HCT116 (cell line): Measurements from ENCODE around the gene MIF. TPM values are rescaled to one million over a fixed set of nuclear protein-coding genes. Genes with fewer than 3 reads are reported as not detected.

Experiments
- ATAC-seq: fragments of 200-7000 bp; cut with Tn5 transposase; 2 replicates; pipeline ENCODE4 v1.9.1; 2020; ENCODE audit warnings: mild to moderate bottlenecking, moderate library complexity
- BruUV-seq: library from RNA; stranded (reverse); fragments of 400-500 nt; replicated peaks from 2 replicates; lab custom pipeline; 2021; lab: Mats Ljungman, UMichigan
- CTCF ChIA-PET: fragments of 300-600 bp; sonication (Branson Sonifier 250); formaldehyde crosslinking; loops from one replicate; lab custom pipeline; 2021; ENCODE audit warnings: antibody characterized with exemption; lab: Charles Lee
- POLR2A ChIA-PET: fragments of 300-600, 350-600 bp; sonication (Branson Sonifier 250); formaldehyde crosslinking; loops from one replicate; lab custom pipeline; 2021; ENCODE audit warnings: antibody characterized with exemption; lab: Charles Lee
- RAD21 ChIA-PET, 2 experiments: fragments of 300-600 bp; sonication (Branson Sonifier 250); formaldehyde crosslinking; loops; one replicate each; lab custom pipeline; 2023; ENCODE audit warnings: low total read pairs in 2 of 2; ENCODE audit not compliant: uncharacterized antibody in 2 of 2, unreplicated experiment in 2 of 2, low non-redundant PET in 1 of 2; lab: Charles Lee
- DNase-seq: peaks from one replicate; pipeline ENCODE4 v3.0.0-alpha.2; 2010; ENCODE audit warnings: low read depth, low spot score
- H2AFZ ChIP-seq: fragments of 200-600 bp; shearing (Covaris generic), sonication (generic); 2 replicates; pipeline ENCODE4 v1.6.1; 2017; ENCODE audit warnings: low read depth, mixed run types, mixed read lengths, antibody characterized with exemption, low read length; ENCODE audit not compliant: poor library complexity, severe bottlenecking
- H3K27ac ChIP-seq: 2 replicates; pipeline ENCODE4 v1.5.1; 2012; ENCODE audit warnings: low read depth, low read length
- H3K27me3 ChIP-seq: fragments of 200-600 bp; sonication (generic); 2 replicates; pipeline ENCODE4 v1.6.1; 2016; ENCODE audit warnings: mixed run types, low read length, mixed read lengths; ENCODE audit not compliant: insufficient read depth
- H3K36me3 ChIP-seq, 2 experiments: fragments of 200-500 bp in 1 of 2; fragments of 200-600 bp in 1 of 2; sonication (Bioruptor generic) in 1 of 2; sonication (generic) in 1 of 2; 2 replicates each; pipeline versions ENCODE4 v1.5.1 to v1.6.1; 2014 to 2016; ENCODE audit warnings: low read length in 2 of 2, inconsistent platforms in 1 of 2, mixed read lengths in 1 of 2, mixed run types in 1 of 2; ENCODE audit not compliant: insufficient read depth in 2 of 2, control insufficient read depth in 1 of 2
- H3K4me1 ChIP-seq, 2 experiments: fragments of 200-600 bp in 1 of 2; sonication (generic) in 1 of 2; 2 replicates each; pipeline versions ENCODE4 v1.5.1 to v1.6.1; 2012 to 2017; ENCODE audit warnings: low read length in 2 of 2, inconsistent platforms in 1 of 2, mild to moderate bottlenecking in 1 of 2, mixed read lengths in 1 of 2, mixed run types in 1 of 2, moderate library complexity in 1 of 2; ENCODE audit not compliant: insufficient read depth in 2 of 2, control insufficient read depth in 1 of 2
- H3K4me2 ChIP-seq: fragments of 200-600 bp; sonication (generic); 2 replicates; pipeline ENCODE4 v1.6.1; 2017; ENCODE audit warnings: mixed run types, low read length, mixed read lengths
- H3K4me3 ChIP-seq, 2 experiments: fragments of 200-600 bp in 1 of 2; sonication (generic) in 1 of 2; replicated peaks in 1 of 2; 2 replicates each; pipeline ENCODE4 v1.5.1; 2011 to 2016; ENCODE audit warnings: low read length in 2 of 2, control low read depth in 1 of 2, low read depth in 1 of 2, mild to moderate bottlenecking in 1 of 2, mixed read lengths in 1 of 2, mixed run types in 1 of 2
- H3K79me2 ChIP-seq: fragments of 200-600 bp; sonication (generic); 2 replicates; pipeline ENCODE4 v1.6.1; 2017; ENCODE audit warnings: mild to moderate bottlenecking, mixed run types, low read length, moderate library complexity, mixed read lengths; ENCODE audit not compliant: insufficient read depth
- H3K9ac ChIP-seq: fragments of 200-600 bp; sonication (generic); 2 replicates; pipeline ENCODE4 v1.6.1; 2016; ENCODE audit warnings: low read length, mixed read lengths
- H3K9me2 ChIP-seq: fragments of 200-600 bp; sonication (generic), shearing (Covaris generic); 2 replicates; pipeline ENCODE4 v1.6.1; 2017; ENCODE audit warnings: mixed run types, mild to moderate bottlenecking, moderate library complexity; ENCODE audit not compliant: insufficient read depth
- H3K9me3 ChIP-seq, 2 experiments: fragments of 200-500 bp in 1 of 2; fragments of 200-600 bp in 1 of 2; sonication (Bioruptor generic) in 1 of 2; sonication (generic) in 1 of 2; 2 replicates each; pipeline ENCODE4 v1.6.1; 2014 to 2017; ENCODE audit warnings: low read length in 2 of 2, mixed read lengths in 2 of 2, inconsistent platforms in 1 of 2, low read depth in 1 of 2, mild to moderate bottlenecking in 1 of 2, mixed run types in 1 of 2, moderate library complexity in 1 of 2; ENCODE audit not compliant: control insufficient read depth in 1 of 2, insufficient read depth in 1 of 2
- H4K20me1 ChIP-seq: fragments of 200-600 bp; sonication (generic), shearing (Covaris generic); 2 replicates; pipeline ENCODE4 v1.6.1; 2017; ENCODE audit warnings: mixed run types, mild to moderate bottlenecking, moderate library complexity; ENCODE audit not compliant: insufficient read depth
- EGR1 ChIP-seq: IDR thresholded peaks from 2 replicates; pipeline ENCODE4 v1.6.1; 2012; ENCODE audit warnings: low read depth
- ELF1 ChIP-seq: IDR thresholded peaks from 2 replicates; pipeline ENCODE4 v1.6.1; 2012; ENCODE audit warnings: low read depth, borderline replicate concordance
- EZH2 ChIP-seq: fragments of 200-600 bp; sonication (generic); IDR thresholded peaks from 2 replicates; pipeline ENCODE4 v1.6.1; 2017; ENCODE audit warnings: antibody characterized with exemption, mixed run types
- FOSL1 ChIP-seq: IDR thresholded peaks from 2 replicates; pipeline ENCODE4 v1.6.1; 2012; ENCODE audit warnings: low read depth
- JUND ChIP-seq: IDR thresholded peaks from 2 replicates; pipeline ENCODE4 v1.6.1; 2012
- RAD21 ChIP-seq: IDR thresholded peaks from 2 replicates; pipeline ENCODE4 v1.6.1; 2012; ENCODE audit warnings: low read depth, mild to moderate bottlenecking
- SIN3A ChIP-seq: IDR thresholded peaks from 2 replicates; pipeline ENCODE4 v1.6.1; 2012; ENCODE audit warnings: low read depth
- SRF ChIP-seq: IDR thresholded peaks from 2 replicates; pipeline ENCODE4 v1.6.1; 2012; ENCODE audit warnings: low read depth
- ZFX ChIP-seq: fragments of 450-650 bp; IDR thresholded peaks from 2 replicates; pipeline ENCODE4 v1.6.1; 2017
- ZNF274 ChIP-seq: fragments of 200-500 bp; sonication (Bioruptor generic); IDR thresholded peaks from 2 replicates; pipeline ENCODE4 v1.6.1; 2014; ENCODE audit warnings: mild to moderate bottlenecking, low read depth, low read length, inconsistent platforms
- intact Hi-C: fragments of 100-400 bp; cut with micrococcal nuclease; formaldehyde crosslinking; loops from 2 replicates; pipeline ENCODE4 v1.10.0; 2022
- total RNA-seq: library from RNA; stranded (reverse); gene quantifications from one replicate; pipeline ENCODE4 v1.2.1, GENCODE V29; 2021; ENCODE audit not compliant: unreplicated experiment
- TF ChIP-seq, protein P1 (sequence below): IDR thresholded peaks from 2 replicates; pipeline ENCODE4 v1.6.1; 2011; ENCODE audit warnings: mild to moderate bottlenecking, low read length, moderate library complexity; ENCODE audit not compliant: insufficient replicate concordance; ENCODE audit errors: extremely low read depth
- TF ChIP-seq, protein P2 (sequence below), 3 experiments: fragments of 200-600 bp in 1 of 3; sonication (generic) in 1 of 3; IDR thresholded peaks in 2 of 3; conservative IDR thresholded peaks in 1 of 3; 2 replicates each; pipeline ENCODE4 v1.5.1; 2012 to 2017; ENCODE audit warnings: low read depth in 2 of 3, low read length in 2 of 3, antibody characterized with exemption in 1 of 3, borderline replicate concordance in 1 of 3, control low read depth in 1 of 3, mild to moderate bottlenecking in 1 of 3, mixed read lengths in 1 of 3, mixed run types in 1 of 3, moderate library complexity in 1 of 3; ENCODE audit not compliant: insufficient read depth in 1 of 3
- TF ChIP-seq, protein P3 (sequence below): IDR thresholded peaks from 2 replicates; pipeline ENCODE4 v1.6.1; 2012
- TF ChIP-seq, protein P4 (sequence below): IDR thresholded peaks from 2 replicates; pipeline ENCODE4 v1.6.1; 2012; ENCODE audit warnings: low read depth

Gene MIF
- total RNA-seq, 1 experiment from 2014 or later, result 1,511 TPM

DNA sequence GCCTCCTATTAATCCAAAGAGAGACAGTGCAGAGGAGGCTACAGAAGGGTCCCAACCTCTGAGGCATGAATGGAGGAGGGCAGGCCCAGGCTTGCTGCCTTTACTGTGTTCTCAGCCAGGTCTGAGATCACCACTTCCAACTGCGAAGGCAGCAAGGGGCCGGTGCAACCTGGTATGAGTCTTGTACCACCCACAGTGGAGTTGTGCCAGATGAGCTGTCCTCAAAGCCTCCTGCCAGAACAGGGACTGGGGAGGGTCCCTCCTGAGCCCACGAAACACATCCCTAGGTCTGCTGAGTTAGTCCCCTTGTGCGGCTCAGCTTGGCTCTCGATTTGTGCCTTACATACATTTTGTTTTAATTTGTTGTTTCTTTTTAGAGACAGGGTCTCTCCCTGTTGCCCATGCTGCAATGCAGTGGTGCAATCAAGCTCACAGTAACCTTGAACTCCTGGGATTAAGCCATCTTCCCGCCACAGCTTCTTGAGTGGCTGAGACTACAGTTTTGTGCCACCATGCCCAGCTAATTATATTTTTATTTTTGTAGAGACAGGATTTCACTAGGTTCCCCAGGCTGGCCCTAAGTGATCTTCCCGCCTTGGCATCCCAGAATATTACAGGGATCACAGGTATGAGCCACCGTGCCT, 9.3 kb downstream of the MIF start:
- no peaks in the 10 kb centered on the region for H3K9me2 ChIP-seq
- H3K27ac ChIP-seq, result no peak overlapping the region
- H4K20me1 ChIP-seq, result no peaks in the 10 kb centered on the region
- no peak overlapping the region for H3K4me2 ChIP-seq
- ATAC-seq (no peak), DNase-seq (no peak)
- H3K9me3 ChIP-seq, result no peaks in the 10 kb centered on the region
- ChIA-PET RAD21 (no interaction called here), POLR2A (interaction anchor here (1.7 to 2.0 kb wide), 2 partner anchors 9 to 10 kb away, joined by 8 to 9 read pairs; partner anchors contain the start of gene MIF), CTCF (interaction anchor here (1.5 kb wide), 1 partner anchor 9 kb away, joined by 4 read pairs; the partner anchor contains the start of gene MIF)
- no TSS peak for BruUV-seq
- H3K4me3 ChIP-seq, result no peak overlapping the region
- no peak overlapping the region for H2AFZ ChIP-seq
- no peaks in the 10 kb centered on the region for H3K4me1 ChIP-seq
- H3K79me2 ChIP-seq, result no peaks in the 10 kb centered on the region
- peaks cover 4% of the 10 kb centered on the region; the same call in 1 of the 2 replicates for H3K27me3 ChIP-seq
- H3K36me3 ChIP-seq, result no peaks in the 10 kb centered on the region
- intact Hi-C loops, result no loop called here
- no peak overlapping the region for H3K9ac ChIP-seq
- TF ChIP-seq EGR1 (no peak), FOSL1 (no peak), RAD21 (no peak), JUND (no peak), ZFX (no peak), ZNF274 (no peak), SRF (no peak), EZH2 (no peak), SIN3A (no peak), ELF1 (no peak)
- TF ChIP-seq, protein P1, sequence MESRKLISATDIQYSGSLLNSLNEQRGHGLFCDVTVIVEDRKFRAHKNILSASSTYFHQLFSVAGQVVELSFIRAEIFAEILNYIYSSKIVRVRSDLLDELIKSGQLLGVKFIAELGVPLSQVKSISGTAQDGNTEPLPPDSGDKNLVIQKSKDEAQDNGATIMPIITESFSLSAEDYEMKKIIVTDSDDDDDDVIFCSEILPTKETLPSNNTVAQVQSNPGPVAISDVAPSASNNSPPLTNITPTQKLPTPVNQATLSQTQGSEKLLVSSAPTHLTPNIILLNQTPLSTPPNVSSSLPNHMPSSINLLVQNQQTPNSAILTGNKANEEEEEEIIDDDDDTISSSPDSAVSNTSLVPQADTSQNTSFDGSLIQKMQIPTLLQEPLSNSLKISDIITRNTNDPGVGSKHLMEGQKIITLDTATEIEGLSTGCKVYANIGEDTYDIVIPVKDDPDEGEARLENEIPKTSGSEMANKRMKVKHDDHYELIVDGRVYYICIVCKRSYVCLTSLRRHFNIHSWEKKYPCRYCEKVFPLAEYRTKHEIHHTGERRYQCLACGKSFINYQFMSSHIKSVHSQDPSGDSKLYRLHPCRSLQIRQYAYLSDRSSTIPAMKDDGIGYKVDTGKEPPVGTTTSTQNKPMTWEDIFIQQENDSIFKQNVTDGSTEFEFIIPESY, result no peak
- TF ChIP-seq, protein P2, sequence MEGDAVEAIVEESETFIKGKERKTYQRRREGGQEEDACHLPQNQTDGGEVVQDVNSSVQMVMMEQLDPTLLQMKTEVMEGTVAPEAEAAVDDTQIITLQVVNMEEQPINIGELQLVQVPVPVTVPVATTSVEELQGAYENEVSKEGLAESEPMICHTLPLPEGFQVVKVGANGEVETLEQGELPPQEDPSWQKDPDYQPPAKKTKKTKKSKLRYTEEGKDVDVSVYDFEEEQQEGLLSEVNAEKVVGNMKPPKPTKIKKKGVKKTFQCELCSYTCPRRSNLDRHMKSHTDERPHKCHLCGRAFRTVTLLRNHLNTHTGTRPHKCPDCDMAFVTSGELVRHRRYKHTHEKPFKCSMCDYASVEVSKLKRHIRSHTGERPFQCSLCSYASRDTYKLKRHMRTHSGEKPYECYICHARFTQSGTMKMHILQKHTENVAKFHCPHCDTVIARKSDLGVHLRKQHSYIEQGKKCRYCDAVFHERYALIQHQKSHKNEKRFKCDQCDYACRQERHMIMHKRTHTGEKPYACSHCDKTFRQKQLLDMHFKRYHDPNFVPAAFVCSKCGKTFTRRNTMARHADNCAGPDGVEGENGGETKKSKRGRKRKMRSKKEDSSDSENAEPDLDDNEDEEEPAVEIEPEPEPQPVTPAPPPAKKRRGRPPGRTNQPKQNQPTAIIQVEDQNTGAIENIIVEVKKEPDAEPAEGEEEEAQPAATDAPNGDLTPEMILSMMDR (IDR thresholded peaks at IDR 0.05 in 2 of 3, conservative IDR thresholded peaks at IDR 0.05 in 1 of 3; ENCODE audit: borderline replicate concordance in 1 of 3, insufficient read depth in 1 of 3, low read depth in 2 of 3, low read length in 2 of 3), result no peak
- TF ChIP-seq, protein P3, sequence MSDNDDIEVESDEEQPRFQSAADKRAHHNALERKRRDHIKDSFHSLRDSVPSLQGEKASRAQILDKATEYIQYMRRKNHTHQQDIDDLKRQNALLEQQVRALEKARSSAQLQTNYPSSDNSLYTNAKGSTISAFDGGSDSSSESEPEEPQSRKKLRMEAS, result no peak
- TF ChIP-seq, protein P4, sequence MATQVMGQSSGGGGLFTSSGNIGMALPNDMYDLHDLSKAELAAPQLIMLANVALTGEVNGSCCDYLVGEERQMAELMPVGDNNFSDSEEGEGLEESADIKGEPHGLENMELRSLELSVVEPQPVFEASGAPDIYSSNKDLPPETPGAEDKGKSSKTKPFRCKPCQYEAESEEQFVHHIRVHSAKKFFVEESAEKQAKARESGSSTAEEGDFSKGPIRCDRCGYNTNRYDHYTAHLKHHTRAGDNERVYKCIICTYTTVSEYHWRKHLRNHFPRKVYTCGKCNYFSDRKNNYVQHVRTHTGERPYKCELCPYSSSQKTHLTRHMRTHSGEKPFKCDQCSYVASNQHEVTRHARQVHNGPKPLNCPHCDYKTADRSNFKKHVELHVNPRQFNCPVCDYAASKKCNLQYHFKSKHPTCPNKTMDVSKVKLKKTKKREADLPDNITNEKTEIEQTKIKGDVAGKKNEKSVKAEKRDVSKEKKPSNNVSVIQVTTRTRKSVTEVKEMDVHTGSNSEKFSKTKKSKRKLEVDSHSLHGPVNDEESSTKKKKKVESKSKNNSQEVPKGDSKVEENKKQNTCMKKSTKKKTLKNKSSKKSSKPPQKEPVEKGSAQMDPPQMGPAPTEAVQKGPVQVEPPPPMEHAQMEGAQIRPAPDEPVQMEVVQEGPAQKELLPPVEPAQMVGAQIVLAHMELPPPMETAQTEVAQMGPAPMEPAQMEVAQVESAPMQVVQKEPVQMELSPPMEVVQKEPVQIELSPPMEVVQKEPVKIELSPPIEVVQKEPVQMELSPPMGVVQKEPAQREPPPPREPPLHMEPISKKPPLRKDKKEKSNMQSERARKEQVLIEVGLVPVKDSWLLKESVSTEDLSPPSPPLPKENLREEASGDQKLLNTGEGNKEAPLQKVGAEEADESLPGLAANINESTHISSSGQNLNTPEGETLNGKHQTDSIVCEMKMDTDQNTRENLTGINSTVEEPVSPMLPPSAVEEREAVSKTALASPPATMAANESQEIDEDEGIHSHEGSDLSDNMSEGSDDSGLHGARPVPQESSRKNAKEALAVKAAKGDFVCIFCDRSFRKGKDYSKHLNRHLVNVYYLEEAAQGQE, result no peak
- TF ChIP-seq, all 23 proteins: peak for 0
